Fibroblast of mammary gland (primary cell): ENCODE results near the gene RNF41.

ENCODE experiments used
- DNase-seq: peaks from one replicate; pipeline ENCODE4 v3.0.0-alpha.2; 2010; ENCODE audit warnings: low read depth
- H3K4me3 ChIP-seq: 2 replicates; pipeline ENCODE4 v1.5.1; 2011; ENCODE audit warnings: low read depth, mild to moderate bottlenecking, low read length, moderate library complexity; ENCODE audit not compliant: control insufficient read depth
- CTCF ChIP-seq: conservative IDR thresholded peaks from 2 replicates; pipeline ENCODE4 v1.5.1; 2011; ENCODE audit warnings: low read depth, low read length, inconsistent platforms; ENCODE audit not compliant: control insufficient read depth, insufficient read depth

Gene RNF41

GRCh38 chr12:56153678-56154065, 68.0 kb downstream of the RNF41 start:
- no peak for TF ChIP-seq CTCF
- no peak for DNase-seq
- H3K4me3 ChIP-seq, result no peak overlapping the region

GRCh38 chr12:56152756-56153677, 68.7 kb downstream of the RNF41 start:
- TF ChIP-seq CTCF, result no peak
- no peak for DNase-seq
- peak overlapping the region; percentile 81 for H3K4me3 ChIP-seq
